LNCaP clone FGC (cell line): ENCODE data around the gene LTBP1.

Experiments used
- DNase-seq: peaks from one replicate; pipeline ENCODE4 v3.0.0-alpha.2; 2011; ENCODE audit warnings: low read depth
- H3K4me3 ChIP-seq: 2 replicates; pipeline ENCODE4 v1.5.1; 2011; ENCODE audit warnings: mild to moderate bottlenecking, low read depth, low read length, control low read depth
- TF ChIP-seq, protein P1 (sequence below): IDR thresholded peaks from 2 replicates; pipeline ENCODE4 v1.5.1; 2012; ENCODE audit warnings: mild to moderate bottlenecking; ENCODE audit not compliant: control insufficient read depth, insufficient read depth; ENCODE audit errors: extremely low read depth

Gene LTBP1

DNA sequence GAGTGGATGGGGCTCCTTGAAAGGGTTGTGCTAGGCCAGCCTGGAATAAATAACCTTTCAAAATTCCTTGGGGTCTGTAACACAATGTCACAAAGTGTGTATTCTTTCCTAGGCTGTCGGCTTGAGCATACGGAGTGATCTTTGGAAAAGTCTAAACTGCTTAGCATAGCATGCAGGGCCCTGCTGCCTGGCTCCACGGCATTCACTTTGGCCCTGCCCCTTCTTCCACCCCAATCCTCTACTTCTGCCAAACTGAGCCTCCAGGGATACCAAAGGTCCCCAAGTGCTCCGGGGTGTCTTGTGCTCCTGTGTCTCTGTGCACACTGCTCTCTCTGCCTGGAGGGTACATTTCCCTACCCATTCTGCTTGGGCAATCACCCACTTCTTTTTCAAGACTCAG, 196.1 kb downstream of the LTBP1 start:
- H3K4me3 ChIP-seq, result no peak overlapping the region
- DNase-seq, result no peak
- TF ChIP-seq, protein P1, sequence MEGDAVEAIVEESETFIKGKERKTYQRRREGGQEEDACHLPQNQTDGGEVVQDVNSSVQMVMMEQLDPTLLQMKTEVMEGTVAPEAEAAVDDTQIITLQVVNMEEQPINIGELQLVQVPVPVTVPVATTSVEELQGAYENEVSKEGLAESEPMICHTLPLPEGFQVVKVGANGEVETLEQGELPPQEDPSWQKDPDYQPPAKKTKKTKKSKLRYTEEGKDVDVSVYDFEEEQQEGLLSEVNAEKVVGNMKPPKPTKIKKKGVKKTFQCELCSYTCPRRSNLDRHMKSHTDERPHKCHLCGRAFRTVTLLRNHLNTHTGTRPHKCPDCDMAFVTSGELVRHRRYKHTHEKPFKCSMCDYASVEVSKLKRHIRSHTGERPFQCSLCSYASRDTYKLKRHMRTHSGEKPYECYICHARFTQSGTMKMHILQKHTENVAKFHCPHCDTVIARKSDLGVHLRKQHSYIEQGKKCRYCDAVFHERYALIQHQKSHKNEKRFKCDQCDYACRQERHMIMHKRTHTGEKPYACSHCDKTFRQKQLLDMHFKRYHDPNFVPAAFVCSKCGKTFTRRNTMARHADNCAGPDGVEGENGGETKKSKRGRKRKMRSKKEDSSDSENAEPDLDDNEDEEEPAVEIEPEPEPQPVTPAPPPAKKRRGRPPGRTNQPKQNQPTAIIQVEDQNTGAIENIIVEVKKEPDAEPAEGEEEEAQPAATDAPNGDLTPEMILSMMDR, result no peak

- no peak for DNase-seq
- TF ChIP-seq, protein P1, result no peak
- H3K4me3 ChIP-seq, result no peak overlapping the region
Measured at GRCh38 chr2:33144243-33144642, 197.5 kb downstream of the LTBP1 start.

DNA sequence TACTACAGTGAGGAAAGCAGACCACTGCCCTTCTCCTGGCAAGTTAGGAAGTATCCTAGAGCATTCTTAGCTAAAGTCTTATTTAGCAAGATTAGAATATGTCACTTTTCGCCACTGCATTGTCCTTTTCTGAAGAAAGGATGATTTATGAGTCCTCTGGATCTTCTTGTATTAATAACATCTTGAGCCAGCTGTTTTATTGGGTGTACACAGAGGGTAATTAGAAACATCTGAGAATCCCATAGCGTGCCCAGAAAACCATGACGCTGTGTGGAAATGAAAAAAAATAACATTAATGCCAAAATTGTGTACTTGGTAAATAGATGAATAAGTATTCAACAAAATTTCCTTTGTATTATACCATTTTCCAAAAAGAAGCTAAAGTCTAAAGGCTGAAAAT, 198.7 kb downstream of the LTBP1 start:
- no peak overlapping the region for H3K4me3 ChIP-seq
- DNase-seq, result no peak
- TF ChIP-seq, protein P1, result no peak

- TF ChIP-seq, protein P1, result no peak
- H3K4me3 ChIP-seq, result no peak overlapping the region
- no peak for DNase-seq
Measured at GRCh38 chr2:33146102-33146501, 199.3 kb downstream of the LTBP1 start.

GRCh38 chr2:33153008-33153407, 206.3 kb downstream of the LTBP1 start:
- H3K4me3 ChIP-seq, result no peak overlapping the region
- no peak for DNase-seq
- TF ChIP-seq, protein P1, result no peak

- DNase-seq, result no peak
- TF ChIP-seq, protein P1, result no peak
- no peak overlapping the region for H3K4me3 ChIP-seq
Measured at GRCh38 chr2:33158482-33159003, 211.8 kb downstream of the LTBP1 start.

GRCh38 chr2:33160191-33160590, 213.4 kb downstream of the LTBP1 start:
- H3K4me3 ChIP-seq, result no peak overlapping the region
- TF ChIP-seq, protein P1, result no peak
- DNase-seq, result no peak
